Small intestine (tissue), 7 donors: ENCODE measurements around the gene ZCCHC14. TPM values are rescaled to one million over a fixed set of nuclear protein-coding genes. Genes with fewer than 3 reads are reported as not detected.
"Not testable (repeated sequence)": the region's sequence is repeated elsewhere in the genome, so short reads cannot be mapped to it uniquely, and the experiment has no call there.

Source experiments
- DNase-seq, 2 donors: peaks; one replicate each; pipeline versions ENCODE4 v3.0.0 to v3.0.0-alpha.2; 2013
- FAIRE-seq: peaks from 2 replicates; lab custom pipeline; 2012; peaks lifted over from hg19 to GRCh38; lab: Jason Lieb, UNC
- H3K27ac ChIP-seq, 3 donors: one replicate each; pipeline ENCODE4 v1.5.1; 2013; ENCODE audit warnings: low read length in 2 of 3, mild to moderate bottlenecking in 2 of 3, control low read depth in 1 of 3, inconsistent platforms in 1 of 3, low read depth in 1 of 3, moderate library complexity in 1 of 3
- H3K27me3 ChIP-seq, 3 donors: one replicate each; pipeline ENCODE4 v1.6.1; 2013; ENCODE audit warnings: low read length in 3 of 3, inconsistent platforms in 1 of 3; ENCODE audit not compliant: control insufficient read depth in 3 of 3, insufficient read depth in 3 of 3
- H3K36me3 ChIP-seq, 3 donors: one replicate each; pipeline ENCODE4 v1.6.1; 2013; ENCODE audit warnings: low read length in 3 of 3, inconsistent platforms in 1 of 3, low read depth in 1 of 3, mild to moderate bottlenecking in 1 of 3, moderate library complexity in 1 of 3; ENCODE audit not compliant: control insufficient read depth in 3 of 3, insufficient read depth in 2 of 3
- H3K4me1 ChIP-seq, 3 donors: one replicate each; pipeline ENCODE4 v1.6.1; 2013; ENCODE audit warnings: low read length in 2 of 3, inconsistent platforms in 1 of 3, low read depth in 1 of 3, mild to moderate bottlenecking in 1 of 3, moderate library complexity in 1 of 3; ENCODE audit not compliant: control insufficient read depth in 3 of 3, insufficient read depth in 2 of 3
- H3K4me3 ChIP-seq, 3 donors: one replicate each; pipeline ENCODE4 v1.5.1; 2013; ENCODE audit warnings: low read length in 3 of 3, control low read depth in 1 of 3, inconsistent platforms in 1 of 3, low read depth in 1 of 3, mild to moderate bottlenecking in 1 of 3, moderate library complexity in 1 of 3
- H3K9me3 ChIP-seq, 2 donors: one replicate each; pipeline ENCODE4 v1.6.1; 2013; ENCODE audit warnings: low read depth in 1 of 2, low read length in 1 of 2; ENCODE audit not compliant: control insufficient read depth in 2 of 2, insufficient read depth in 1 of 2
- WGBS, 3 donors: extraction: QIAGEN DNeasy Blood & Tissue Kit; methylation state at CpG; one replicate each; pipeline ENCODE4 v1.1.7; 2013; 5-methylcytosine and 5-hydroxymethylcytosine counted together
- polyA plus RNA-seq, 4 donors: library from polyadenylated mRNA; stranded (reverse) in 3 of 4; unstranded in 1 of 4; fragments of 200-250 nt in 3 of 4; fragments of 120-200 nt in 1 of 4; gene quantifications; one replicate each; pipeline versions ENCODE4 v1.2.1 to v1.2.3, GENCODE V29; 2013
- donor health status: healthy with polysubstance abuse.
- donor health status: control.
- donor health status: control.
- donor health status: Bipolar disorder and iron deficiency.
- donor health status: healthy.

Gene ZCCHC14
- polyA plus RNA-seq, 4 donors = 9.2 to 42.8 (median 13.1) TPM

GRCh38 chr16:87387942-87388817, 104.6 kb downstream of the ZCCHC14 start:
- DNase-seq (peak; percentile 98 to 100), FAIRE-seq (peak; percentile 53)
- peaks cover 0 to 23% (median 13%) of the 10 kb centered on the region in 3 donors for H3K4me1 ChIP-seq
- H3K4me3 ChIP-seq = peak overlapping the region in 2 of 3 donors; percentile 1 to 26
- H3K27ac ChIP-seq = peak overlapping the region; percentile 92 to 93 (median 92)
- H3K9me3 ChIP-seq = no peaks in the 10 kb centered on the region
- no peaks in the 10 kb centered on the region for H3K36me3 ChIP-seq
- H3K27me3 ChIP-seq = no peaks in the 10 kb centered on the region
- 7 to 11% (median 9%) methylated on average over 18 of the region's 18 CpGs for WGBS, 3 donors

- H3K9me3 ChIP-seq, H3K36me3 ChIP-seq, DNase-seq, FAIRE-seq, H3K27me3 ChIP-seq: not testable (repeated sequence)
- Histone ChIP-seq H3K4me3 (peak overlapping the region in 1 of 3 donors; percentile 64), H3K4me1 (peaks cover 0 to 36% (median 19%) of the 10 kb centered on the region in 3 donors), H3K27ac (peak overlapping the region in 2 of 3 donors; percentile 76 to 89)
- 81 to 85% (median 84%) methylated on average over 12 of the region's 12 CpGs for WGBS, 3 donors
Observed at GRCh38 chr16:87384875-87385167, 108.0 kb downstream of the ZCCHC14 start.

GRCh38 chr16:87384162-87384874, 108.5 kb downstream of the ZCCHC14 start:
- DNase-seq = peak; percentile 56 to 88
- H3K27ac ChIP-seq = peak overlapping the region; percentile 70 to 89 (median 76)
- H3K27me3 ChIP-seq = no peaks in the 10 kb centered on the region
- peaks cover 0 to 36% (median 19%) of the 10 kb centered on the region in 3 donors for H3K4me1 ChIP-seq
- no peak for FAIRE-seq
- H3K9me3 ChIP-seq = peaks cover 0 to 7% of the 10 kb centered on the region in 2 donors
- WGBS, 3 donors = 7 to 11% (median 10%) methylated on average over 54 to 64 of the region's 64 CpGs
- H3K4me3 ChIP-seq = peak overlapping the region; percentile 64 to 92 (median 90)
- H3K36me3 ChIP-seq = peaks cover 0 to 3% (median 0%) of the 10 kb centered on the region in 3 donors

- Histone ChIP-seq H3K27me3 (no peaks in the 10 kb centered on the region), H3K27ac (peak within 1 kb of the TSS; percentile 76 to 94 (median 89)), H3K9me3 (peaks cover 0 to 10% of the 10 kb centered on the region in 2 donors), H3K4me3 (peak within 1 kb of the TSS; percentile 64 to 92 (median 90)), H3K4me1 (peaks cover 0 to 33% (median 19%) of the 10 kb centered on the region in 3 donors), H3K36me3 (peaks cover 0 to 3% (median 0%) of the 10 kb centered on the region in 3 donors)
- 0% methylated on average over 59 to 92 of the region's 92 CpGs for WGBS, 3 donors
- peak; percentile 75 to 88 for DNase-seq
- no peak for FAIRE-seq
Observed at GRCh38 chr16:87383505-87384161, 109.2 kb downstream of the ZCCHC14 start, which contains the start of gene FBXO31. Gene FBXO31, minus strand, starts transcription at chr16:87383776. Its CDS starts 32 bp downstream, at chr16:87383744.

GRCh38 chr16:87382023-87382785, 110.6 kb downstream of the ZCCHC14 start:
- Histone ChIP-seq H3K9me3 (peaks cover 0 to 10% of the 10 kb centered on the region in 2 donors), H3K27ac (peak overlapping the region; percentile 70 to 94 (median 89)), H3K4me3 (peak overlapping the region; percentile 62 to 92 (median 90)), H3K4me1 (peaks cover 0 to 23% (median 13%) of the 10 kb centered on the region in 3 donors), H3K27me3 (no peaks in the 10 kb centered on the region), H3K36me3 (peaks cover 0 to 7% (median 0%) of the 10 kb centered on the region in 3 donors)
- DNase-seq (peak; percentile 41 to 57), FAIRE-seq (no peak)
- WGBS, 3 donors = 6 to 19% (median 12%) methylated on average over 17 of the region's 17 CpGs

- no peaks in the 10 kb centered on the region for H3K27me3 ChIP-seq
- H3K27ac ChIP-seq = peak overlapping the region in 2 of 3 donors; percentile 34 to 47
- DNase-seq (peak; percentile 12 to 72), FAIRE-seq (no peak)
- H3K9me3 ChIP-seq = peaks cover 0 to 10% of the 10 kb centered on the region in 2 donors
- H3K4me3 ChIP-seq = peak overlapping the region in 1 of 3 donors; percentile 90
- 20 to 38% (median 26%) methylated on average over 4 of the region's 4 CpGs for WGBS, 3 donors
- H3K4me1 ChIP-seq = peaks cover 0 to 23% (median 9%) of the 10 kb centered on the region in 3 donors
- H3K36me3 ChIP-seq = peaks cover 0 to 11% (median 0%) of the 10 kb centered on the region in 3 donors
Observed at GRCh38 chr16:87380881-87381280, 111.9 kb downstream of the ZCCHC14 start.

- no peak for FAIRE-seq
- no peak for DNase-seq
- H3K27me3 ChIP-seq = no peaks in the 10 kb centered on the region
- peaks cover 0 to 10% of the 10 kb centered on the region in 2 donors for H3K9me3 ChIP-seq
- peak overlapping the region in 1 of 3 donors; percentile 50 for H3K27ac ChIP-seq
- peaks cover 0 to 23% (median 9%) of the 10 kb centered on the region in 3 donors for H3K4me1 ChIP-seq
- WGBS, 3 donors = 67 to 81% (median 79%) methylated on average over 10 of the region's 10 CpGs
- H3K36me3 ChIP-seq = peaks cover 0 to 15% (median 0%) of the 10 kb centered on the region in 3 donors
- peak overlapping the region in 1 of 3 donors; percentile 7 for H3K4me3 ChIP-seq
Observed at GRCh38 chr16:87380403-87380802, 112.4 kb downstream of the ZCCHC14 start.
